Endothelial cell of umbilical vein (primary cell): ENCODE data around the gene RSPH1. TPM values are rescaled to one million over a fixed set of nuclear protein-coding genes. Genes with fewer than 3 reads are reported as not detected.

Experiments used
- BruUV-seq: library from RNA; stranded (reverse); fragments of 400-500 nt; replicated peaks from 2 replicates; lab custom pipeline; 2021; lab: Mats Ljungman, UMichigan
- CTCF ChIA-PET: fragments of 300-600, 350-600 bp; sonication (Branson Sonifier 250); formaldehyde crosslinking; loops from one replicate; lab custom pipeline; 2021; ENCODE audit warnings: antibody characterized with exemption, inconsistent platforms; lab: Charles Lee
- POLR2A ChIA-PET: fragments of 300-600, 350-600 bp; sonication (Branson Sonifier 250); formaldehyde crosslinking; loops from one replicate; lab custom pipeline; 2021; ENCODE audit warnings: antibody characterized with exemption, inconsistent platforms; lab: Charles Lee
- DNase-seq: peaks from one replicate; pipeline ENCODE4 v3.0.0-alpha.2; 2011; ENCODE audit warnings: low read depth, low spot score
- FAIRE-seq: peaks from 2 replicates; lab custom pipeline; 2011; peaks lifted over from hg19 to GRCh38; lab: Jason Lieb, UNC
- H2AFZ ChIP-seq: 2 replicates; pipeline ENCODE4 v1.6.0; 2012; ENCODE audit warnings: low read depth, low read length, control low read depth, inconsistent platforms
- H3K27ac ChIP-seq: 2 replicates; pipeline ENCODE4 v1.5.1; 2011; ENCODE audit warnings: low read depth, mild to moderate bottlenecking, control low read depth, low read length, moderate library complexity; ENCODE audit not compliant: insufficient read depth
- H3K27me3 ChIP-seq, 2 experiments: 2 replicates each; pipeline versions ENCODE4 v1.6.0 to v1.6.1; 2011; ENCODE audit warnings: low read length in 2 of 2, mixed read lengths in 1 of 2; ENCODE audit not compliant: control insufficient read depth in 2 of 2, insufficient read depth in 2 of 2
- H3K36me3 ChIP-seq, 2 experiments: 2 replicates in 1 of 2; 3 replicates in 1 of 2; pipeline ENCODE4 v1.5.1; 2011; ENCODE audit warnings: low read length in 2 of 2, mild to moderate bottlenecking in 1 of 2, moderate library complexity in 1 of 2; ENCODE audit not compliant: control insufficient read depth in 2 of 2, insufficient read depth in 2 of 2; ENCODE audit errors: extremely low read depth in 1 of 2
- H3K4me1 ChIP-seq: 3 replicates; pipeline ENCODE4 v1.5.1; 2011; ENCODE audit warnings: mild to moderate bottlenecking, low read length; ENCODE audit not compliant: control insufficient read depth, insufficient read depth; ENCODE audit errors: extremely low read depth
- H3K4me2 ChIP-seq: 2 replicates; pipeline ENCODE4 v1.6.1; 2011; ENCODE audit warnings: low read length, control low read depth, mixed read lengths; ENCODE audit not compliant: insufficient read depth
- H3K4me3 ChIP-seq, 3 experiments: fragments of 200-600 bp in 1 of 3; sonication (generic), shearing (Covaris generic) in 1 of 3; replicated peaks in 1 of 3; 2 replicates each; pipeline ENCODE4 v1.5.1; 2011 to 2016; ENCODE audit warnings: control low read depth in 3 of 3, low read length in 3 of 3, mild to moderate bottlenecking in 2 of 3, inconsistent platforms in 1 of 3, low read depth in 1 of 3, moderate library complexity in 1 of 3; ENCODE audit not compliant: insufficient read depth in 1 of 3
- H3K79me2 ChIP-seq: 2 replicates; pipeline ENCODE4 v1.6.0; 2012; ENCODE audit warnings: low read length, inconsistent platforms; ENCODE audit not compliant: control insufficient read depth, insufficient read depth
- H3K9ac ChIP-seq: replicated peaks from 2 replicates; pipeline ENCODE3; 2011; ENCODE audit warnings: low read length, control low read depth; ENCODE audit not compliant: insufficient read depth; ENCODE audit errors: extremely low read depth
- H3K9me1 ChIP-seq: replicated peaks from 3 replicates; pipeline ENCODE4 v1.6.0; 2011; ENCODE audit warnings: mild to moderate bottlenecking, low read length; ENCODE audit not compliant: control insufficient read depth, insufficient read depth; ENCODE audit errors: extremely low read depth
- H3K9me3 ChIP-seq: replicated peaks from 2 replicates; pipeline ENCODE4 v1.5.1; 2012; ENCODE audit warnings: low read length, inconsistent platforms; ENCODE audit not compliant: control insufficient read depth, insufficient read depth
- H4K20me1 ChIP-seq: replicated peaks from 2 replicates; pipeline ENCODE3; 2011; ENCODE audit warnings: mild to moderate bottlenecking, low read length; ENCODE audit not compliant: control insufficient read depth, insufficient read depth; ENCODE audit errors: extremely low read depth
- EZH2 ChIP-seq: IDR thresholded peaks from 2 replicates; pipeline ENCODE4 v1.6.1; 2012; ENCODE audit warnings: borderline replicate concordance, low read depth, mild to moderate bottlenecking, moderate library complexity, low read length, inconsistent platforms; ENCODE audit not compliant: severe bottlenecking
- FOS ChIP-seq: IDR thresholded peaks from 2 replicates; pipeline ENCODE4 v1.6.1; 2011; ENCODE audit warnings: mild to moderate bottlenecking, low read length, moderate library complexity, borderline replicate concordance; ENCODE audit not compliant: insufficient read depth
- GATA2 ChIP-seq: IDR thresholded peaks from 2 replicates; pipeline ENCODE4 v1.7.0; 2011; ENCODE audit warnings: low read depth, mild to moderate bottlenecking, moderate library complexity, mixed read lengths, low read length; ENCODE audit not compliant: insufficient read length, insufficient read depth
- JUN ChIP-seq: IDR thresholded peaks from 2 replicates; pipeline ENCODE4 v1.6.1; 2011; ENCODE audit warnings: borderline replicate concordance, low read depth; ENCODE audit not compliant: insufficient read length, insufficient read depth
- MYC ChIP-seq: IDR thresholded peaks from one replicate; pipeline ENCODE4 v1.6.1; 2011; ENCODE audit warnings: mild to moderate bottlenecking, low read depth, low read length
- POLR2A ChIP-seq: IDR thresholded peaks from 2 replicates; pipeline ENCODE4 v1.6.1; 2012; ENCODE audit warnings: low read depth, mild to moderate bottlenecking, control low read depth, low read length
- POLR2AphosphoS5 ChIP-seq: IDR thresholded peaks from 2 replicates; pipeline ENCODE4 v1.6.1; 2012; ENCODE audit warnings: low read depth, mild to moderate bottlenecking, control low read depth, low read length, moderate library complexity; ENCODE audit not compliant: insufficient read depth
- dilution Hi-C: fragments of 300-500 bp; cut with MboI; formaldehyde crosslinking; loops from one replicate; pipeline ENCODE4 v1.15.0; 2019; ENCODE audit warnings: low sequenced_read_pairs; ENCODE audit not compliant: extremely low pct_ligation_motif_present
- intact Hi-C: fragments of 100-400 bp; cut with micrococcal nuclease; formaldehyde crosslinking; loops from one replicate; pipeline ENCODE4 v1.10.0; 2022
- polyA plus RNA-seq, 4 experiments: library from polyadenylated mRNA; depleted of rRNA in 3 of 4; stranded (reverse) in 3 of 4; unstranded in 1 of 4; fragments of >200 nt; gene quantifications; 2 replicates each; pipeline versions ENCODE4 v1.2.1 to v1.2.3, GENCODE V29; 2011 to 2012; ENCODE audit warnings: missing spikeins in 1 of 4
- total RNA-seq: library from RNA; stranded (reverse); gene quantifications from 2 replicates; pipeline ENCODE4 v1.2.3, GENCODE V29; 2021
- TF ChIP-seq, protein P1 (sequence below), 2 donors: IDR thresholded peaks; 1 replicate in 1 of 2; 2 replicates in 1 of 2; pipeline ENCODE4 v1.5.1; 2011; ENCODE audit warnings: low read length in 2 of 2, mild to moderate bottlenecking in 2 of 2, moderate library complexity in 2 of 2, control low read depth in 1 of 2, inconsistent platforms in 1 of 2, low read depth in 1 of 2; ENCODE audit not compliant: insufficient read depth in 1 of 2; ENCODE audit errors: extremely low read depth in 1 of 2
- TF ChIP-seq, protein P2 (sequence below): IDR thresholded peaks from 2 replicates; pipeline ENCODE4 v1.6.1; 2011; ENCODE audit not compliant: insufficient read depth, insufficient read length

RSPH1 gene
- total and polyA plus RNA-seq, 2 donors (not counting 3 experiments of a cell fraction or from before 2014, with no cell fraction given): 0.08 TPM; not detected in 1

DNA sequence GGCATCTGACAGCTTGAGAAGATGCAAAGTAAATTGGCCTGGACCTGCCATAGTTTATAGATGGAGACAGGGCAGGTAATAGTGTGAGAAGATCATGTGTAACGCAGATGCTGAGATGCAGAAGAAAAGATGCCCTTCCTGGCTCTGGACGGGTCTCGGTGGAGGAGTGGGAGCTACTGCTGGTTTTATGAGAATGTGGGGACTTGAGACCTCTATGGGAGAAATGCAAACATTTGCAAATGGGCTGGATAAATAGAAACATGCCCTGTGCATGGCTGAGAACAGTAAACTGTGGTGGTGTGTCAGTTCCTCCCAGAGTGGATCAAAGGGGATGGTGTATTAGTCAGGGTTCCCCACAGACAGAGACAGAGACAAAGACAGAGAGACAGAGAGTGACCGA, 70.4 kb downstream of the RSPH1 start:
- Histone ChIP-seq H3K4me2 (no peak overlapping the region), H3K36me3 (no peaks in the 10 kb centered on the region), H3K4me1 (peaks cover 12% of the 10 kb centered on the region), H4K20me1 (no peaks in the 10 kb centered on the region), H3K79me2 (no peaks in the 10 kb centered on the region), H3K27me3 (peaks cover 28 to 49% of the 10 kb centered on the region in 2 experiments), H2AFZ (no peak overlapping the region), H3K9ac (no peak overlapping the region), H3K9me1 (no peaks in the 10 kb centered on the region), H3K4me3 (no peak overlapping the region), H3K9me3 (no peaks in the 10 kb centered on the region), H3K27ac (no peak overlapping the region)
- no peak for FAIRE-seq
- POLR2A ChIA-PET: no interaction called here
- TF ChIP-seq, protein P1, sequence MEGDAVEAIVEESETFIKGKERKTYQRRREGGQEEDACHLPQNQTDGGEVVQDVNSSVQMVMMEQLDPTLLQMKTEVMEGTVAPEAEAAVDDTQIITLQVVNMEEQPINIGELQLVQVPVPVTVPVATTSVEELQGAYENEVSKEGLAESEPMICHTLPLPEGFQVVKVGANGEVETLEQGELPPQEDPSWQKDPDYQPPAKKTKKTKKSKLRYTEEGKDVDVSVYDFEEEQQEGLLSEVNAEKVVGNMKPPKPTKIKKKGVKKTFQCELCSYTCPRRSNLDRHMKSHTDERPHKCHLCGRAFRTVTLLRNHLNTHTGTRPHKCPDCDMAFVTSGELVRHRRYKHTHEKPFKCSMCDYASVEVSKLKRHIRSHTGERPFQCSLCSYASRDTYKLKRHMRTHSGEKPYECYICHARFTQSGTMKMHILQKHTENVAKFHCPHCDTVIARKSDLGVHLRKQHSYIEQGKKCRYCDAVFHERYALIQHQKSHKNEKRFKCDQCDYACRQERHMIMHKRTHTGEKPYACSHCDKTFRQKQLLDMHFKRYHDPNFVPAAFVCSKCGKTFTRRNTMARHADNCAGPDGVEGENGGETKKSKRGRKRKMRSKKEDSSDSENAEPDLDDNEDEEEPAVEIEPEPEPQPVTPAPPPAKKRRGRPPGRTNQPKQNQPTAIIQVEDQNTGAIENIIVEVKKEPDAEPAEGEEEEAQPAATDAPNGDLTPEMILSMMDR (IDR thresholded peaks at IDR 0.05; ENCODE audit: extremely low read depth in 1 of 2, insufficient read depth in 1 of 2, low read depth in 1 of 2, low read length in 2 of 2): no peak
- TF ChIP-seq, protein P2, sequence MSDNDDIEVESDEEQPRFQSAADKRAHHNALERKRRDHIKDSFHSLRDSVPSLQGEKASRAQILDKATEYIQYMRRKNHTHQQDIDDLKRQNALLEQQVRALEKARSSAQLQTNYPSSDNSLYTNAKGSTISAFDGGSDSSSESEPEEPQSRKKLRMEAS: no peak
- TF ChIP-seq POLR2A (no peak), EZH2 (no peak), POLR2AphosphoS5 (no peak), FOS (no peak), JUN (no peak), MYC (no peak), GATA2 (no peak)
- no peak for DNase-seq
- CTCF ChIA-PET: interaction anchor here (1.0 kb wide), 1 partner anchor 116 kb away, joined by 3 read pairs; no protein-coding TSS in a partner anchor
- dilution Hi-C loops: no loop called here
- no TSS peak for BruUV-seq
- intact Hi-C loops: loop anchor here (1.0 kb wide), 1 partner anchor 162 kb away; no protein-coding TSS in a partner anchor
